ENCODE results near the gene DCLK2. TPM values are rescaled to one million over a fixed set of nuclear protein-coding genes. Genes with fewer than 3 reads are reported as not detected.

DCLK2 gene
- total and polyA plus RNA-seq, 2 of the 4 experiments (the other 2 are of a cell fraction) = 11.3 to 15.5 TPM

DNA sequence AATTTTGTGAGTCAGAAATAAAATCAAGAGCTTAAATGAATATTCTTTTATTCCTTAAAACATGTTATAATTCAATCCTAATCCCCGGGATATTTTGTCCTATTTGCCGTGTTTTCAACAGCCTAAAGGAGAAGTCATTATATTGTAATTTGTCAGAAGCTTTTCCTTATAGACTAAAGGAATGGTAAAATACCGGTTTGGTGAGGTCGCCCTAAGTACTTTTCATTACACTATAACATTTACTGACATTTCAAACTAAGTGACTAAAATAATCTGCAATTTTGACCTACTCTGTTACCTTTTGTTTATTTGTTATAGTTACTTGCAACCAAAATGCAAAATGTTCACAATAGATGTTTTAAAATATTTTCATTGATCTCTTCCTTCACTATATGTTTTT is 8.8 kb downstream of the DCLK2 start:
- peaks cover 12% of the 10 kb centered on the region; the same call in 1 of the 2 replicates for H4K20me1 ChIP-seq (ENCODE audit: insufficient read depth, low read length)
- H3K14ac ChIP-seq (replicated peaks; ENCODE audit: low read depth, low read length) = no peak overlapping the region
- no peak overlapping the region for H3K4me3 ChIP-seq (ENCODE audit: insufficient read depth, low read depth, low read length)
- H2BK5ac ChIP-seq (ENCODE audit: low read depth, low read length, poor library complexity, severe bottlenecking) = no peak overlapping the region
- H3K4me2 ChIP-seq (ENCODE audit: low read depth, low read length) = no peak overlapping the region
- in situ Hi-C loops (cut with MboI; ENCODE audit: low sequenced_read_pairs) (no loop called here), intact Hi-C loops (cut with micrococcal nuclease) (no loop called here), dilution Hi-C loops (cut with HindIII; ENCODE audit: low sequenced_read_pairs, unreplicated experiment) (no loop called here)
- no peak overlapping the region for H3K4ac ChIP-seq (ENCODE audit: low read depth, low read length)
- H2AK5ac ChIP-seq (ENCODE audit: low read depth, low read length) = no peak overlapping the region
- H4K5ac ChIP-seq (ENCODE audit: low read depth, low read length) = no peak overlapping the region
- H2BK20ac ChIP-seq (ENCODE audit: low read depth, low read length) = no peak overlapping the region
- no peaks in the 10 kb centered on the region; the same call in 1 of the 2 replicates for H3K4me1 ChIP-seq (ENCODE audit: control insufficient read depth, insufficient read depth, low read length)
- no peak overlapping the region for H2BK15ac ChIP-seq (ENCODE audit: low read depth, low read length)
- no peak overlapping the region for H4K8ac ChIP-seq (ENCODE audit: low read depth in 2 of 2, low read length in 2 of 2)
- H4K91ac ChIP-seq (ENCODE audit: insufficient read depth, low read depth, low read length) = no peak overlapping the region
- H2AFZ ChIP-seq (replicated peaks; ENCODE audit: low read length, poor library complexity) = no peak overlapping the region
- no peak overlapping the region for H3K18ac ChIP-seq (ENCODE audit: low read depth, low read length)
- no peak for ATAC-seq (ENCODE audit: low read depth)
- CTCF ChIA-PET = no interaction called here
- H3K36me3 ChIP-seq (ENCODE audit: control insufficient read depth, insufficient read depth, low read length) = no peaks in the 10 kb centered on the region
- H3K56ac ChIP-seq (ENCODE audit: extremely low read depth, insufficient read depth, low read length) = no peak overlapping the region
- TF ChIP-seq NFE2L2 (IDR thresholded peaks at IDR 0.05; ENCODE audit: low read depth, low read length) (no peak), RFX5 (IDR thresholded peaks at IDR 0.05; ENCODE audit: low read depth, low read length) (no peak), ELK1 (IDR thresholded peaks at IDR 0.05; ENCODE audit: borderline replicate concordance, low read depth, low read length) (no peak), CEBPB (IDR thresholded peaks at IDR 0.05; ENCODE audit: low read depth, low read length) (no peak), POLR2A (IDR thresholded peaks at IDR 0.05; ENCODE audit: low read depth, low read length) (no peak)
- no peaks in the 10 kb centered on the region for H3K9me3 ChIP-seq (ENCODE audit: control insufficient read depth, insufficient read depth, low read length)
- H3K79me1 ChIP-seq (ENCODE audit: low read depth in 1 of 2, low read length in 2 of 2) = peaks cover 23 to 63% of the 10 kb centered on the region in 2 experiments
- POLR2A ChIA-PET (ENCODE audit: unreplicated experiment) = no interaction called here
- no peak overlapping the region for H2BK120ac ChIP-seq (ENCODE audit: low read depth, low read length)
- no CpG with 5 or more reads among the region's 4 CpGs for WGBS, 2 experiments (ENCODE audit: extremely low coverage in 2 of 2, insufficient read length in 1 of 2)
- peaks cover 3% of the 10 kb centered on the region for H3K9me1 ChIP-seq (ENCODE audit: insufficient read depth, low read length)
- no peaks in the 10 kb centered on the region for H3K27me3 ChIP-seq (ENCODE audit: control insufficient read depth, insufficient read depth, low read length)
- no peak overlapping the region for H3K27ac ChIP-seq (ENCODE audit: insufficient read depth, low read length)
- no peak for DNase-seq
- H3K23ac ChIP-seq (ENCODE audit: low read depth, low read length) = no peak overlapping the region
- no TSS peak for BruUV-seq (replicated peaks)
- H2AK9ac ChIP-seq (replicated peaks; ENCODE audit: low read depth, low read length, poor library complexity) = no peak overlapping the region
- no peak overlapping the region for H3K9ac ChIP-seq (ENCODE audit: low read depth, low read length)

Data from IMR-90 (cell line).